PFSK-1 (cell line): Measurements from ENCODE around the gene HOTAIR.

Source experiments
- POLR2AphosphoS5 ChIP-seq: IDR thresholded peaks from 2 replicates; pipeline ENCODE4 v1.6.1; 2012; ENCODE audit warnings: low read depth, mild to moderate bottlenecking, control low read depth, low read length, moderate library complexity
- SIN3A ChIP-seq: IDR thresholded peaks from 2 replicates; pipeline ENCODE4 v1.6.1; 2012; ENCODE audit warnings: mild to moderate bottlenecking, low read length, moderate library complexity, borderline replicate concordance; ENCODE audit not compliant: insufficient read depth

DNA sequence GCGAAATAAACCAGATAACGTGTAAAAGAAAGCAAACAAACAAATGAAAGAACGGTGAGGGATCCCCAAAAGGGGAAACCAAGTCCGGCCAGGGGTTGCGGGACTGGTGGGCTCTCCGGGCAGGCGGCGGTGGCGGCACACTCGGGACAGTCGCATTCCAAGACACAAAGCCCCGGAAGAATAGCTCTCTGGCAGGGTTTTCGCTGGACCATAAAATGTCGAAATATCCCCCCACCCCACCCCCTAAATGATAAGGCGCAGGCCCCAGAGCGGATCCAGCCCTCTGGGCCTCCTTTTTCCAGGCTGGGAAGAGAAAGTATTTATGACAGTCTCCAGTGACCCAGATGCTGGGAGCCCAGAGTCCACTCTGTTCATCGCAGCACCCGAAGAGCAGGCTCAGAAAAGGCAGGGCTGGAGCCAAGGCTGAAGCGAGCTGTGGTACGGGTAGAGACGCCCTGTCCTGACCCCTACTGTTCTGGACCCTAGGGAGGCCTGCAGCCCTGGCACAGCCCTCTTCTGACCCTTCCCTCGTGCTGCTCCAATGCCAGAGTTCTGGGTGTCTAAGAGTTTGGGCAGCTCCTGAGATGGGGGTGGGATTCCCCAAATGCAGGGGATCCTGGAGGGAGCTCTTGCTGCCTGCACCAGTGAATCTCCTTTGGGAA, 31.9 kb upstream of the HOTAIR start:
- no peak for TF ChIP-seq POLR2AphosphoS5
- no peak for TF ChIP-seq SIN3A
